SH-SY5Y (cell line): ENCODE results near the gene VBP1.

Experiments used
- GATA2 ChIP-seq: IDR thresholded peaks from 2 replicates; pipeline ENCODE4 v1.6.1; 2011; ENCODE audit warnings: mild to moderate bottlenecking, low read depth, low read length
- GATA3 ChIP-seq: IDR thresholded peaks from 2 replicates; pipeline ENCODE4 v1.6.1; 2011; ENCODE audit warnings: low read depth, mild to moderate bottlenecking, low read length, moderate library complexity

GRCh38 chrX:155237719-155238118 is 21.5 kb downstream of the VBP1 start:
- no peak for TF ChIP-seq GATA2
- TF ChIP-seq GATA3, result no peak
